AG08395 (cell line): ENCODE results near the gene LRRC9.
"Not testable (repeated sequence)": the region's sequence is repeated elsewhere in the genome, so short reads cannot be mapped to it uniquely, and the experiment has no call there.

ENCODE experiments used
- DNase-seq: peaks from one replicate; pipeline ENCODE4 v3.0.0; 2012; ENCODE audit warnings: mixed read lengths, low spot score

LRRC9 gene

DNA sequence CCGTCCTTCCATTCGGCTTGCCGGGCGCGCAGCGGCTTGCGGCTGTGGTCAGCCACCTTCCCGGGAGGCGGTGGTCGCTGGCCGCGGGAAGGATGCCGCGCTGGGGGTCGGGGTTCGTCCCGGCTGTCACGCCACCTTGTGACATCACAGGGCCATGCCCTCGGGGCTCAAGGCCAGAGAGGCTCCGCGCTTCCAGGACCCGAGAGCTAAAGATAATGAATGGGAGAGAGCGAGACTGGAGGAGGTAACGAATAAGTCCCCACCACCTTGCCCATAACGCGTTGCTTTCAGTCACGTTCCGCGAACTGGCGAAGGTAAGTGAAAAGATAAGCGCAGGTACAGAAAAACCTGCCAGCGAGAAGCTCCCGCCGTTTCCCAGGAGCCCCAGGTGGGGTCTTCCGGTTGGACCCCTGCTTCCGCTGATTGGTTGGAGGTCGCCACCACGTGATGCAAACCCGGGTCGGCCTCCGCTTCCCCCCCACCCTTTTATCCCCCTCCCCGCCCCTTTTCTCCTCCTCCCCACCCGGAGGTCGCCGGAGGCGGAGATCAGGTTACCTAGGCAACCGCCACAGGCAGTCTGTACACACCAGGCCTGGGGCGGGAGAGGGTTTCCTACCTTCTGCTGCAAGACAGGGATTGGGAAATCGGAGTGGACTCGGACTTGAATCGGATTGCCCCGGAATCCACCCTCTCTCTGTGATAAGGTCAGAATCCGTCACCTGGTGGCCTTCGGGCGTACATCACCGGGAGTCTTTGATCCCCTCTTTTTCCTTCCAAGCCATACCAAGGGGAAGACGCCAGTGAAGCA, at the start of gene LRRC9:
LRRC9 (plus strand) TSS at position 575 of the 808 bp plus-strand sequence.
- DNase-seq: no peak

DNA sequence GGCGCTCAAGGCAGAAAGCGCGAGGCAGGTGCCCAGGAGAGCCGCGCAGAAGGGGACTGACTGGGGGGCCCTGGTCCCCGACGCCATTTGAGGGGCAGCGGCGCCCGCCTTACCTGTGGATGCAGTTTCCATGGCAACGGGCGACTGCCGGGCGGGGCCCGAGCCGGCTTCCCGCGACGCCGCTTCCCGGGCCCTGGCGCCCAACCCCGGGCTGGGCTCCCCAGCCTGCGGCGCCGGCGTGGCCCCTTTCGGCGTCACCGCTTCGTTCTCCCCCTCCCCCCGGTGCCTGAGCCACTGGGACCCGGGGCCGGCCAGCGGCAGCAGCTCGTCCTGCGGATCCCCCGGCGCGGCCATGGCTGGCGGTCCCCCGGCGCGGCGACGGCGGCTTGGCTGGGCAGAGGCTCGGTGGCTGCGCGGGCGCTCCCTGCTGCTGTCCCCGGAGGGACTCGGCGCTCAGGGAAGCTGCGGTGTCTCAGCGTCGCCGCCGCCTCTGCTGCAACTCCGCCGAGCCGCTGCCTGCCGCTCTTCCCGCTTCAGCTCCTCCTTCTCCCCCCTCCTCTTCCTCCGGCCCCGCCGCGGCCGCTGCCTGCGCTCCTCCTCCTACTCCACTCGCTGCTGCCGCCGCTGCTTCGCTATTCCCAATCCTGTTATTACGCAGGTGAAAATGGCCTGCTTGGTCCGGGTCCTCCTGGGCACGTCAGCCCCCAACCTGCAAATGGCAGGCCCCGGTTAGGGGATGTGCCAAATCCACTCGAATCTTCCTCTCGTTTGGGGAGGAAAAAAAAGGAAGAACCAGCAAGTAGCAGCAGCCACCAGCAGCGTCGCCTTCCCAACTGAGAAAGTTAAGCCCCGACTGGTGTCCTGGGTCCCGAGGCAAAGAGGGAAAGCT, 49.4 kb upstream of the LRRC9 start, which contains the start of gene RTN1:
RTN1 (minus strand) TSS at position 500 of the 889 bp plus-strand sequence; CDS start at position 354, 146 bp downstream.
- DNase-seq: peak; percentile 20

GRCh38 chr14:59871166-59871495, 48.8 kb upstream of the LRRC9 start:
- no peak for DNase-seq

GRCh38 chr14:59882957-59883356, 37.0 kb upstream of the LRRC9 start:
- no peak for DNase-seq

DNA sequence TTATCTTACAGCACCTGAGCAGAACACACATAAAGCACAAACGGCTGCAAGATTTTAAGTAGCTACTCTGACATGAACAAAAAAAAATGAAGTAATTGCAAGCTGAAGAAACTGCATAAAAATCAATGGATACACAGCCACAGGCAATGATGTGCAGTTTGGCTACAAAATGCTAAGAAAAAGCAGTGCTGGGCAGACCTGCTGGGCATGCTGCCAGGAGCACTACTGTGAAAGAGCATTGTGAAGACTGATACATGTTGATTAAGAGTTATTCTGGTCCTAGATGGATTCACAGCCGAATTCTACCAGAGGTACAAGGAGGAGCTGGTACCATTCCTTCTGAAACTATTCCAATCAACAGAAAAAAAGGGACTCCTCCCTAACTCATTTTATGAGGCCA, 29.3 kb upstream of the LRRC9 start:
- DNase-seq: no peak

- no peak for DNase-seq
Observed at GRCh38 chr14:59895721-59896120, 24.2 kb upstream of the LRRC9 start.

GRCh38 chr14:59897757-59898383, 22.1 kb upstream of the LRRC9 start:
- no peak for DNase-seq

GRCh38 chr14:59900556-59900955, 19.4 kb upstream of the LRRC9 start:
- DNase-seq: no peak

- no peak for DNase-seq
Observed at GRCh38 chr14:59904184-59904583, 15.8 kb upstream of the LRRC9 start.

- no peak for DNase-seq
Observed at GRCh38 chr14:59905188-59905587, 14.8 kb upstream of the LRRC9 start.

DNA sequence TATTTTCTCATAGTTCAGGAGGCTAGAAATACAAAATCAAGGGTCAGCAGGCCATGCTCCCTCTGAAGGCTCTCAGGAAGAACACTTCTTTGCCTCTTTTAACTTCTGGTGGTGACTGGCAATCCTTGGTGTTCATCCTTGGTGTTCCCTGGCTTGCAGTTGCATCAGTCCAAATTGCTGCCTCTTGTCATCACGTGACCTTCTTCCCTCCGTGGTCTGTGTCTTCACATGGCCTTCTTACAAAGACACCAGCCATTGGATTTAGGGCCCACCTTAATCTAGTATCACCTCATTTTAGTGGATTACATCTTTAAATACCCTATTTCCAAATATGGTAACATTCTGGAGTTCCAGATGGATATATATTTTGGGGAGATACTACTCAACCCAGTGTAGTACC, 7.5 kb upstream of the LRRC9 start:
- DNase-seq: no peak

DNA sequence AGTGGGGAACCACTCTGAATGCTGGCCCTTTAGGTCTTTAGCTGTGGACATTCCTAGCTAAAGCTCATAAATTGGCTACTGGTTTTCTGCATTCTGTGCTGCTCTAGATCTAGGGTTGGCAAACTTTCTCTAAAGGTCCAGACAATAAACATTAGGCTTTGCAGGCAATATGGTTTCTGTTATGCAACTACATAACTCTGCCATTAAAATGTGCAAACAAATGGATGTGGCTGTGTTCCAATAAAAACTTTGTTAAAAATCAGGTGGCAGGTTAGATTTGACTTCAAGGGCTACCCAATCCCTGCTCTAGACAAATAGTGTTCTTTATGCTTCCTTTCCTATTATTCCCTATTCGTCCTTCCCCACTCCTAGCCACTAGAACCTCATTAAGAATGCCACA, 6.8 kb upstream of the LRRC9 start:
- DNase-seq: no peak

DNA sequence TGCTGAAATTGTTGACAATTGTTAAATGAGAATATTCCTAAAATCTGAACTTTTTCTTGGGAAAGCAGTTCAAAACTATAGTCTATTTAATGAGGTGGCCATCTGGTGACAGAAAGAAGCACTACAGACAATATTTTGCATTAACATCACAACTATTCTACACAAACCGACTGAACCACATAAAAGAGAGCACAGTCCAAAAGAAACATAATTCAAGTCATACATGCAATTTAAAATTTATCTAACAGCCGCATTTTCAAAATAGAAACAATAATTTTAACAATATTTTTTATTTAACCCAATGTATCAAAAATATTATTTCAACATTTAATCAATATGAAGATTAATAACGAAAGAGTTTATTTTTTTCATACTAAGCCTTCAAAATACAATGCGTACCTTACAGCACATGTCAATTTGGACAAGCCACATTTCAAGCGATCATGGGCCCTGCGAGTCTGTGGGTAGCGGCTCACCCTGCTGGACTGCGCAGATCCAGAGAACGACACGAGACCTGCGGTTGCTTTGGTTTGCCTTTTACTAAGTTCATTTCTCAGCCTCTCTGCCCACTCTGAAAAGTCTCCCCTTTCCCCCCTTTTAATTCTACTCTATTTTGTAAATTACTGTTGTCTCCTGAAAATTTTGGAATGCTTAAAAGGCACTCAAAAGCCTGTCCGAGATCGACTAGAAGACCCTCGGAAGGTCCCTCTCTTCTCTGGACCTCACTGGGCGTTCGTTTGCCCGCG, 947 bp upstream of the LRRC9 start:
- peak; percentile 46 for DNase-seq

DNA sequence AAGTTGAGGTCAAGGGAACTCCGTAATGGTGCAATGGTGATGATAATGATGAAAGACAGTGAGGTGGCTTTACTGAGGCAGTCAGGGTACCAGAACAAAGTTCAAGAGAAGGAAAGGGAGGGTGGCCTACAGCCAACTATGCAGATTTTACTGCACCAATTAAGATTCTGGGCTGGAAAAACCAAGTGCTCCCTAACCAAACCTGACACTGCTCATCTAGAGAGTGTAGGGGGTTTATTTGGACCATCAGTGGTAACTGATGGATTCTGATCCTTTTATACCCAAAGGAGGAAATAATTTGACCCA, 387 bp downstream of the LRRC9 start:
- no peak for DNase-seq

- DNase-seq: no peak
Observed at GRCh38 chr14:59925797-59926196, 5.9 kb downstream of the LRRC9 start.

- no peak for DNase-seq
Observed at GRCh38 chr14:59926534-59926933, 6.6 kb downstream of the LRRC9 start.

GRCh38 chr14:59931237-59931636, 11.3 kb downstream of the LRRC9 start:
- DNase-seq: no peak

DNA sequence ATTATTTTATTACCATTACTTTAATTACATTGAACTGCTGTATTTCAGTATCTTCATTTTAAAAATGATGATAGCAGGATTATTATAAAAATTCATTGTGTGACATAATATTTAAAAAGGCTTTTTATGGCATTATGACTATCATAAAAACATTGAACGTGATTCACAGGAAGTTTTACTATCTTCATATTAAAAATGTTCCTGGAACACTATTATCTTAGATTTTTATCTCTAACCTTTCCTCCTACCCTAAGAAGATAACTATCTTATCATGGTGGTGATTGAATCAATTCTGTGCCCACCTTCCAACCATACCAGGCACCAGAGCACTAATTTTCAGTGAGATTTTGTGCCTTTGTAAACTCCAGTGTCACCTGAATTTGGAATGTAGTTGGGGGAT, 16.2 kb downstream of the LRRC9 start:
- no peak for DNase-seq

- DNase-seq: no peak
Observed at GRCh38 chr14:59939828-59940227, 19.9 kb downstream of the LRRC9 start.

GRCh38 chr14:59942296-59942862, 22.4 kb downstream of the LRRC9 start:
- not testable (repeated sequence) for DNase-seq

- DNase-seq: no peak
Observed at GRCh38 chr14:59944909-59945308, 25.0 kb downstream of the LRRC9 start.

DNA sequence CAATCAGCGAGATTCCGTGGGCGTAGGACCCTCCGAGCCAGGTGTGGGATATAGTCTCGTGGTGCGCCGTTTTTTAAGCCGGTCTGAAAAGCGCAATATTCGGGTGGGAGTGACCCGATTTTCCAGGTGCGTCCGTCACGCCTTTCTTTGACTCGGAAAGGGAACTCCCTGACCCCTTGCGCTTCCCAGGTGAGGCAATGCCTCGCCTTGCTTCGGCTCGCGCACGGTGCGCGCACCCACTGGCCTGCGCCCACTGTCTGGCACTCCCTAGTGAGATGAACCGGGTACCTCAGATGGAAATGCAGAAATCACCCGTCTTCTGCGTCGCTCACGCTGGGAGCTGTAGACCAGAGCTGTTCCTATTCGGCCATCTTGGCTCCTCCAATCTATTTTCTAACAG, 32.2 kb downstream of the LRRC9 start:
- DNase-seq: not testable (repeated sequence)
